ENCODE results near the gene SNN. TPM values are rescaled to one million over a fixed set of nuclear protein-coding genes. Genes with fewer than 3 reads are reported as not detected.

Gene SNN
- total RNA-seq, 3 donors from 2014 or later = 2.3 to 22.1 (median 4.2) TPM

- Histone ChIP-seq H3K4me3 (no peak overlapping the region), H3K9me3 (no peaks in the 10 kb centered on the region), H3K4me1 (ENCODE audit: low read depth) (peaks cover 9% of the 10 kb centered on the region), H3K36me3 (ENCODE audit: low read depth) (peaks cover 18% of the 10 kb centered on the region)
- no peak for TF ChIP-seq CTCF (IDR thresholded peaks at IDR 0.05)
- DNase-seq (no peak), ATAC-seq (no peak)
- intact Hi-C loops (cut with DNase I, micrococcal nuclease) = no loop called here
These were observed 19.6 kb downstream of the SNN start for GRCh38 chr16:11687601-11688519.

GRCh38 chr16:11688520-11688886 lies 20.2 kb downstream of the SNN start:
- Histone ChIP-seq H3K9me3 (no peaks in the 10 kb centered on the region), H3K4me3 (no peak overlapping the region), H3K4me1 (ENCODE audit: low read depth) (peaks cover 5% of the 10 kb centered on the region), H3K36me3 (ENCODE audit: low read depth) (peaks cover 18% of the 10 kb centered on the region)
- ATAC-seq (no peak), DNase-seq (no peak)
- TF ChIP-seq CTCF (IDR thresholded peaks at IDR 0.05) = no peak
- intact Hi-C loops (cut with DNase I, micrococcal nuclease) = no loop called here

GRCh38 chr16:11689031-11689840 lies 21.0 kb downstream of the SNN start:
- peak; percentile 46 for ATAC-seq
- H3K9me3 ChIP-seq = no peaks in the 10 kb centered on the region
- peaks cover 18% of the 10 kb centered on the region for H3K36me3 ChIP-seq (ENCODE audit: low read depth)
- DNase-seq = no peak
- no peak overlapping the region for H3K4me3 ChIP-seq
- TF ChIP-seq CTCF (IDR thresholded peaks at IDR 0.05) = no peak
- peaks cover 5% of the 10 kb centered on the region for H3K4me1 ChIP-seq (ENCODE audit: low read depth)
- intact Hi-C loops (cut with DNase I, micrococcal nuclease) = no loop called here

GRCh38 chr16:11691235-11691634 lies 23.0 kb downstream of the SNN start:
- intact Hi-C loops (cut with DNase I, micrococcal nuclease) = no loop called here

GRCh38 chr16:11691771-11692170 lies 23.5 kb downstream of the SNN start:
- ATAC-seq = no peak
- H3K4me3 ChIP-seq = no peak overlapping the region
- TF ChIP-seq CTCF (IDR thresholded peaks at IDR 0.05) = no peak
- intact Hi-C loops (cut with DNase I, micrococcal nuclease) = no loop called here
- DNase-seq = no peak
- peaks cover 5% of the 10 kb centered on the region for H3K4me1 ChIP-seq (ENCODE audit: low read depth)
- H3K36me3 ChIP-seq (ENCODE audit: low read depth) = peaks cover 14% of the 10 kb centered on the region
- H3K9me3 ChIP-seq = no peaks in the 10 kb centered on the region

More at GRCh38 chr16:11691235-11691634, 23.0 kb downstream of the SNN start:
- TF ChIP-seq CTCF (IDR thresholded peaks at IDR 0.05) = no peak
- peaks cover 14% of the 10 kb centered on the region for H3K36me3 ChIP-seq (ENCODE audit: low read depth)
- H3K4me1 ChIP-seq (ENCODE audit: low read depth) = peaks cover 5% of the 10 kb centered on the region
- H3K4me3 ChIP-seq = no peak overlapping the region
- ATAC-seq (no peak), DNase-seq (no peak)
- no peaks in the 10 kb centered on the region for H3K9me3 ChIP-seq

Measured in mucosa of descending colon (tissue), 3 donors.